ENCODE measurements around the gene SPNS2. TPM values are rescaled to one million over a fixed set of nuclear protein-coding genes. Genes with fewer than 3 reads are reported as not detected.
A peak's percentile ranks its signal among the peaks of the same experiment; 100 is the strongest.

The SPNS2 gene
- total and polyA plus RNA-seq, 4 donors: 4.0 to 9.0 (median 5.2) TPM

GRCh38 chr17:4527566-4528125, 29.0 kb downstream of the SPNS2 start:
- Histone ChIP-seq H3K36me3 (ENCODE audit: control insufficient read depth in 4 of 4, insufficient read depth in 3 of 4, low read depth in 1 of 4, low read length in 3 of 4) (peaks cover 0 to 1% (median 0%) of the 10 kb centered on the region in 4 donors), H3K27ac (ENCODE audit: low read depth in 1 of 2, low read length in 2 of 2) (no peak overlapping the region)
- WGBS: 84% methylated on average over 12 of the region's 12 CpGs

DNA sequence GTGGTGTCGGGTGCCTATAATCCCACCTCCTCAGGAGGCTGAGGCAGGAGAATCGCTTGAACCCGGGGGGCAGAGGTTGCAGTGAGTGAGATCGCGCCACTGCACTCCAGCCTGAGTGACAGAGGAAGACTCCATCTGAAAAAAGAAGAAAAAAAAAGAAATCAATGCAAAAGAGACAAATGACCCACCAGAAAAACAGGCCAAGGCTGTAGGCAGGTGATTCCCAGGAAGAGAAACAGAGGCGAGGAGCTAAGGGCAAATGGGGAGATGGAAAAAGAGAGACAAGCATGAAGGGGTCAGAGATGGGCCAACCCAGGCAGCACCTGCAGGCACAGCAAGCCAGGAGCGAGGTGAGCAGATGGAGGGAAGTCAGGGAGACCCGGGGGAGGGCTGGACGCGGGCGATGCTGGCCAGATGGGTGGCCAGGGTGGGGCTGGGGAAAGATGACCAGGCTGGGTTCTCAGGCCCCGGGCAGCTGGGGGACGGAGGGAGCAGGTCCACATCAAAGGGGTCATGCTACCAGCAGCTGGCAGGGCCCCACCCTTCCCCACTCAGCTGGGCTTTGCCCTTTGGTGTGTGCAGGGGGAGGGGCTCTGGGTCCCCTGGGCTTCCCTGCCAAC, 31.0 kb downstream of the SPNS2 start:
- DNase-seq (ENCODE audit: low spot score): no peak
- Histone ChIP-seq H3K9me3 (ENCODE audit: control insufficient read depth in 4 of 4, low read length in 3 of 4) (no peaks in the 10 kb centered on the region), H3K4me1 (ENCODE audit: control insufficient read depth in 4 of 4, insufficient read depth in 4 of 4, low read length in 3 of 4) (peaks cover 7 to 16% (median 12%) of the 10 kb centered on the region in 4 donors), H3K4me3 (ENCODE audit: low read depth in 1 of 3, low read length in 3 of 3) (no peak overlapping the region), H3K36me3 (ENCODE audit: control insufficient read depth in 4 of 4, insufficient read depth in 3 of 4, low read depth in 1 of 4, low read length in 3 of 4) (peaks cover 0 to 1% (median 0%) of the 10 kb centered on the region in 4 donors), H3K27me3 (ENCODE audit: control insufficient read depth in 4 of 4, insufficient read depth in 4 of 4, low read length in 3 of 4) (no peaks in the 10 kb centered on the region), H3K9ac (ENCODE audit: low read depth in 1 of 2, low read length in 2 of 2) (no peak overlapping the region), H3K27ac (ENCODE audit: low read depth in 1 of 2, low read length in 2 of 2) (no peak overlapping the region)
- WGBS: 86% methylated on average over 13 of the region's 13 CpGs
- no peak for TF ChIP-seq FOXA1 (IDR thresholded peaks at IDR 0.05)
- no peak for TF ChIP-seq HNF4A (conservative IDR thresholded peaks at IDR 0.05)
- TF ChIP-seq, protein P1, sequence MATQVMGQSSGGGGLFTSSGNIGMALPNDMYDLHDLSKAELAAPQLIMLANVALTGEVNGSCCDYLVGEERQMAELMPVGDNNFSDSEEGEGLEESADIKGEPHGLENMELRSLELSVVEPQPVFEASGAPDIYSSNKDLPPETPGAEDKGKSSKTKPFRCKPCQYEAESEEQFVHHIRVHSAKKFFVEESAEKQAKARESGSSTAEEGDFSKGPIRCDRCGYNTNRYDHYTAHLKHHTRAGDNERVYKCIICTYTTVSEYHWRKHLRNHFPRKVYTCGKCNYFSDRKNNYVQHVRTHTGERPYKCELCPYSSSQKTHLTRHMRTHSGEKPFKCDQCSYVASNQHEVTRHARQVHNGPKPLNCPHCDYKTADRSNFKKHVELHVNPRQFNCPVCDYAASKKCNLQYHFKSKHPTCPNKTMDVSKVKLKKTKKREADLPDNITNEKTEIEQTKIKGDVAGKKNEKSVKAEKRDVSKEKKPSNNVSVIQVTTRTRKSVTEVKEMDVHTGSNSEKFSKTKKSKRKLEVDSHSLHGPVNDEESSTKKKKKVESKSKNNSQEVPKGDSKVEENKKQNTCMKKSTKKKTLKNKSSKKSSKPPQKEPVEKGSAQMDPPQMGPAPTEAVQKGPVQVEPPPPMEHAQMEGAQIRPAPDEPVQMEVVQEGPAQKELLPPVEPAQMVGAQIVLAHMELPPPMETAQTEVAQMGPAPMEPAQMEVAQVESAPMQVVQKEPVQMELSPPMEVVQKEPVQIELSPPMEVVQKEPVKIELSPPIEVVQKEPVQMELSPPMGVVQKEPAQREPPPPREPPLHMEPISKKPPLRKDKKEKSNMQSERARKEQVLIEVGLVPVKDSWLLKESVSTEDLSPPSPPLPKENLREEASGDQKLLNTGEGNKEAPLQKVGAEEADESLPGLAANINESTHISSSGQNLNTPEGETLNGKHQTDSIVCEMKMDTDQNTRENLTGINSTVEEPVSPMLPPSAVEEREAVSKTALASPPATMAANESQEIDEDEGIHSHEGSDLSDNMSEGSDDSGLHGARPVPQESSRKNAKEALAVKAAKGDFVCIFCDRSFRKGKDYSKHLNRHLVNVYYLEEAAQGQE (IDR thresholded peaks at IDR 0.05): no peak
- TF ChIP-seq MAX (IDR thresholded peaks at IDR 0.05): no peak
- no peak for TF ChIP-seq SP1 (IDR thresholded peaks at IDR 0.05)
- no peak for TF ChIP-seq RAD21 (IDR thresholded peaks at IDR 0.05)

More at GRCh38 chr17:4527566-4528125, 29.0 kb downstream of the SPNS2 start:
- Histone ChIP-seq H3K9ac (ENCODE audit: low read depth in 1 of 2, low read length in 2 of 2) (no peak overlapping the region), H3K27me3 (ENCODE audit: control insufficient read depth in 4 of 4, insufficient read depth in 4 of 4, low read length in 3 of 4) (no peaks in the 10 kb centered on the region), H3K4me3 (ENCODE audit: low read depth in 1 of 3, low read length in 3 of 3) (no peak overlapping the region), H3K9me3 (ENCODE audit: control insufficient read depth in 4 of 4, low read length in 3 of 4) (no peaks in the 10 kb centered on the region), H3K4me1 (ENCODE audit: control insufficient read depth in 4 of 4, insufficient read depth in 4 of 4, low read length in 3 of 4) (peaks cover 0 to 3% (median 0%) of the 10 kb centered on the region in 4 donors)
- DNase-seq (ENCODE audit: low spot score): no peak
- TF ChIP-seq HNF4A (conservative IDR thresholded peaks at IDR 0.05): no peak

DNA sequence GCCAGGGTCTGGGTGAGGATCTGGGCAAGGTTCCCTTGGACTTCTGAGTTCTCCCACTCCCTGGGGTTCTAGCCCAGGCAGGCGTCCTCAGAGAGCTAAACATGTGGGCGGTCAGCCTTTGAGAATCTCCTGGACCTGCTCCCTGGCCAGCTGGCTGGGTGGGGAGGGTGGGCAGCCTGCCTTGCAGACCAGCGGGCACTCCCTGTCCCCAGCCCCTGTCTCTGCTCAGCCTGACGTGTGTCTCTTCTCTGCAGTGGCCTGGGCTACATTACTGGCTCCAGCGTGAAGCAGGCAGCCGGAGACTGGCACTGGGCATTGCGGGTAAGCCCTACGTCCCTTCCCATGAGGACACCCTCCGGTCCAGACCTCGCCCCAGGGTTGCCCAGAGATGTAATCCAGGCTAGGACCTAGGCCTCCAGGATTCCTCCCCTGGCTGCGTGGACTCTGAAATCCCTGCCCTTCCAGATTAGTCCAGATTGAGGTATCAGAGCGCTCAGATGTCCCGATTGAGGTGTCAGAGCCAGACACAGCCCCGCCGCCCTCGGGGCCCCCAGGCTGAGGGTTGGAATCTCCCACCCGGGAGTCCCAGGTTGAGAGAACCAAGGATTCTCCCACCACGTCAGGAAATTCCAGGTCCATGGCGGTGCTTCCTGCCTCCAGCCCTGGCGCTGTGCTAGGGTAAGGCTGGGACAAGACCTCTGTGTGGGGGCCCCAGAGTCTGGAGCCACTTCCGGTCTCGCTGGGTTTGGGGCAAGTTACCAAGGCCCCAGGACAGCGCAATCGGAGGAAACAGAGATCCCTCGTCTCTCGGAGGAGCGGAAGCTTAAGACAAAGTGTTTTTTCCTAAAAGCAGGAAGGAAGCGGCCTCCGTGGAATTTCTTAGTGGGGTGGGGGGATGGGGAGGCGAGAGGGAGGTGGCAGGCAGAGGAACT, 32.4 kb downstream of the SPNS2 start:
- no peak for DNase-seq (ENCODE audit: low spot score)
- H3K27me3 ChIP-seq (ENCODE audit: control insufficient read depth in 4 of 4, insufficient read depth in 4 of 4, low read length in 3 of 4): no peaks in the 10 kb centered on the region
- peaks cover 7 to 23% (median 14%) of the 10 kb centered on the region in 4 donors for H3K4me1 ChIP-seq (ENCODE audit: control insufficient read depth in 4 of 4, insufficient read depth in 4 of 4, low read length in 3 of 4)
- peak overlapping the region; percentile 13 to 70 for H3K27ac ChIP-seq (ENCODE audit: low read depth in 1 of 2, low read length in 2 of 2)
- no peak overlapping the region for H3K9ac ChIP-seq (ENCODE audit: low read depth in 1 of 2, low read length in 2 of 2)
- no peak overlapping the region for H3K4me3 ChIP-seq (ENCODE audit: low read depth in 1 of 3, low read length in 3 of 3)
- WGBS: 72% methylated on average over 30 of the region's 30 CpGs
- H3K9me3 ChIP-seq (ENCODE audit: control insufficient read depth in 4 of 4, low read length in 3 of 4): no peaks in the 10 kb centered on the region
- peaks cover 0 to 1% (median 0%) of the 10 kb centered on the region in 4 donors for H3K36me3 ChIP-seq (ENCODE audit: control insufficient read depth in 4 of 4, insufficient read depth in 3 of 4, low read depth in 1 of 4, low read length in 3 of 4)
- TF ChIP-seq HNF4A (conservative IDR thresholded peaks at IDR 0.05) (no peak), GABPA (IDR thresholded peaks at IDR 0.05 in 1 of 2, conservative IDR thresholded peaks at IDR 0.05 in 1 of 2) (peak in 1 of 2 donors; percentile 18), FOXA1 (IDR thresholded peaks at IDR 0.05) (no peak), YY1 (IDR thresholded peaks at IDR 0.05) (no peak), CTCF (IDR thresholded peaks at IDR 0.05; ENCODE audit: low read depth, low read length, missing input control) (no peak), TAF1 (conservative IDR thresholded peaks at IDR 0.05) (no peak), SP1 (IDR thresholded peaks at IDR 0.05) (peak; percentile 44), JUND (IDR thresholded peaks at IDR 0.05) (no peak), MAX (IDR thresholded peaks at IDR 0.05) (no peak), FOXA2 (IDR thresholded peaks at IDR 0.05) (no peak)
- TF ChIP-seq, protein P1 (IDR thresholded peaks at IDR 0.05): no peak
- TF ChIP-seq, protein P2, sequence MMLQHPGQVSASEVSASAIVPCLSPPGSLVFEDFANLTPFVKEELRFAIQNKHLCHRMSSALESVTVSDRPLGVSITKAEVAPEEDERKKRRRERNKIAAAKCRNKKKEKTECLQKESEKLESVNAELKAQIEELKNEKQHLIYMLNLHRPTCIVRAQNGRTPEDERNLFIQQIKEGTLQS (IDR thresholded peaks at IDR 0.05): no peak

Data from liver (tissue), 9 donors.